ENCODE data around the gene GAPDH.

DNA sequence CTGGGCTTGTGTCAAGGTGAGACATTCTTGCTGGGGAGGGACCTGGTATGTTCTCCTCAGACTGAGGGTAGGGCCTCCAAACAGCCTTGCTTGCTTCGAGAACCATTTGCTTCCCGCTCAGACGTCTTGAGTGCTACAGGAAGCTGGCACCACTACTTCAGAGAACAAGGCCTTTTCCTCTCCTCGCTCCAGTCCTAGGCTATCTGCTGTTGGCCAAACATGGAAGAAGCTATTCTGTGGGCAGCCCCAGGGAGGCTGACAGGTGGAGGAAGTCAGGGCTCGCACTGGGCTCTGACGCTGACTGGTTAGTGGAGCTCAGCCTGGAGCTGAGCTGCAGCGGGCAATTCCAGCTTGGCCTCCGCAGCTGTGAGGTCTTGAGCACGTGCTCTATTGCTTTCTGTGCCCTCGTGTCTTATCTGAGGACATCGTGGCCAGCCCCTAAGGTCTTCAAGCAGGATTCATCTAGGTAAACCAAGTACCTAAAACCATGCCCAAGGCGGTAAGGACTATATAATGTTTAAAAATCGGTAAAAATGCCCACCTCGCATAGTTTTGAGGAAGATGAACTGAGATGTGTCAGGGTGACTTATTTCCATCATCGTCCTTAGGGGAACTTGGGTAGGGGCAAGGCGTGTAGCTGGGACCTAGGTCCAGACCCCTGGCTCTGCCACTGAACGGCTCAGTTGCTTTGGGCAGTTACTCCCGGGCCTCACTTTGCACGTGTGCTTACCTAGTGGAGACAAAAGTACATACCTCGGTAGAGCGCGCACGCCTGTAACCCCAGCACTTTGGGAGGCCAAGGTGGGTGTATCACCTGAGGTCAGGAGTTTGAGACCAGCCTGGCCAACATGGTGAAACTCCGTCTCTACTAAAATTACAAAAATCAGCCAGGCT is 4.3 kb downstream of the GAPDH start:
- TF ChIP-seq, protein P1, sequence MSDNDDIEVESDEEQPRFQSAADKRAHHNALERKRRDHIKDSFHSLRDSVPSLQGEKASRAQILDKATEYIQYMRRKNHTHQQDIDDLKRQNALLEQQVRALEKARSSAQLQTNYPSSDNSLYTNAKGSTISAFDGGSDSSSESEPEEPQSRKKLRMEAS (IDR thresholded peaks at IDR 0.05), result no peak
- TF ChIP-seq TAF1 (IDR thresholded peaks at IDR 0.05; ENCODE audit: low read depth), result no peak
- TF ChIP-seq YY1 (IDR thresholded peaks at IDR 0.05; ENCODE audit: low read depth), result no peak
- TF ChIP-seq, protein P2, sequence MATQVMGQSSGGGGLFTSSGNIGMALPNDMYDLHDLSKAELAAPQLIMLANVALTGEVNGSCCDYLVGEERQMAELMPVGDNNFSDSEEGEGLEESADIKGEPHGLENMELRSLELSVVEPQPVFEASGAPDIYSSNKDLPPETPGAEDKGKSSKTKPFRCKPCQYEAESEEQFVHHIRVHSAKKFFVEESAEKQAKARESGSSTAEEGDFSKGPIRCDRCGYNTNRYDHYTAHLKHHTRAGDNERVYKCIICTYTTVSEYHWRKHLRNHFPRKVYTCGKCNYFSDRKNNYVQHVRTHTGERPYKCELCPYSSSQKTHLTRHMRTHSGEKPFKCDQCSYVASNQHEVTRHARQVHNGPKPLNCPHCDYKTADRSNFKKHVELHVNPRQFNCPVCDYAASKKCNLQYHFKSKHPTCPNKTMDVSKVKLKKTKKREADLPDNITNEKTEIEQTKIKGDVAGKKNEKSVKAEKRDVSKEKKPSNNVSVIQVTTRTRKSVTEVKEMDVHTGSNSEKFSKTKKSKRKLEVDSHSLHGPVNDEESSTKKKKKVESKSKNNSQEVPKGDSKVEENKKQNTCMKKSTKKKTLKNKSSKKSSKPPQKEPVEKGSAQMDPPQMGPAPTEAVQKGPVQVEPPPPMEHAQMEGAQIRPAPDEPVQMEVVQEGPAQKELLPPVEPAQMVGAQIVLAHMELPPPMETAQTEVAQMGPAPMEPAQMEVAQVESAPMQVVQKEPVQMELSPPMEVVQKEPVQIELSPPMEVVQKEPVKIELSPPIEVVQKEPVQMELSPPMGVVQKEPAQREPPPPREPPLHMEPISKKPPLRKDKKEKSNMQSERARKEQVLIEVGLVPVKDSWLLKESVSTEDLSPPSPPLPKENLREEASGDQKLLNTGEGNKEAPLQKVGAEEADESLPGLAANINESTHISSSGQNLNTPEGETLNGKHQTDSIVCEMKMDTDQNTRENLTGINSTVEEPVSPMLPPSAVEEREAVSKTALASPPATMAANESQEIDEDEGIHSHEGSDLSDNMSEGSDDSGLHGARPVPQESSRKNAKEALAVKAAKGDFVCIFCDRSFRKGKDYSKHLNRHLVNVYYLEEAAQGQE (IDR thresholded peaks at IDR 0.05; ENCODE audit: low read depth), result no peak
- TF ChIP-seq CEBPB (IDR thresholded peaks at IDR 0.05), result no peak
- TF ChIP-seq RAD21 (IDR thresholded peaks at IDR 0.05; ENCODE audit: low read depth), result no peak
- no peak for TF ChIP-seq ZBTB7A (IDR thresholded peaks at IDR 0.05; ENCODE audit: low read depth)
- TF ChIP-seq TEAD4 (IDR thresholded peaks at IDR 0.05), result no peak; the same call in 1 of the 2 replicates
- TF ChIP-seq NFIC (IDR thresholded peaks at IDR 0.05), result no peak
- no peak; the same call in 1 of the 2 replicates for TF ChIP-seq EP300 (IDR thresholded peaks at IDR 0.05; ENCODE audit: borderline replicate concordance)
- TF ChIP-seq TCF12 (IDR thresholded peaks at IDR 0.05; ENCODE audit: low read depth), result no peak
- TF ChIP-seq, protein P3, sequence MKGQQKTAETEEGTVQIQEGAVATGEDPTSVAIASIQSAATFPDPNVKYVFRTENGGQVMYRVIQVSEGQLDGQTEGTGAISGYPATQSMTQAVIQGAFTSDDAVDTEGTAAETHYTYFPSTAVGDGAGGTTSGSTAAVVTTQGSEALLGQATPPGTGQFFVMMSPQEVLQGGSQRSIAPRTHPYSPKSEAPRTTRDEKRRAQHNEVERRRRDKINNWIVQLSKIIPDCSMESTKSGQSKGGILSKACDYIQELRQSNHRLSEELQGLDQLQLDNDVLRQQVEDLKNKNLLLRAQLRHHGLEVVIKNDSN (IDR thresholded peaks at IDR 0.05), result no peak
